HEK293T (cell line): Measurements from ENCODE around the gene ANO6.

ENCODE experiments used
- ARNT ChIP-seq: fragments of 450-650 bp; IDR thresholded peaks from 2 replicates; pipeline ENCODE4 v1.6.1; 2017; ENCODE audit warnings: mild to moderate bottlenecking
- BHLHE40 ChIP-seq: fragments of 450-650 bp; IDR thresholded peaks from 2 replicates; pipeline ENCODE4 v1.6.1; 2016; ENCODE audit warnings: mild to moderate bottlenecking, moderate library complexity, borderline replicate concordance
- ELF4 ChIP-seq: fragments of 450-650 bp; IDR thresholded peaks from 2 replicates; pipeline ENCODE4 v1.6.1; 2017; ENCODE audit warnings: antibody characterized with exemption
- FOXA1 ChIP-seq: fragments of 450-650 bp; IDR thresholded peaks from 2 replicates; pipeline ENCODE4 v1.6.1; 2016; ENCODE audit warnings: mild to moderate bottlenecking
- FOXM1 ChIP-seq: fragments of 450-650 bp; IDR thresholded peaks from 2 replicates; pipeline ENCODE4 v1.6.1; 2017; ENCODE audit warnings: mild to moderate bottlenecking, borderline replicate concordance
- L3MBTL2 ChIP-seq: fragments of 450-650 bp; conservative IDR thresholded peaks from 2 replicates; pipeline ENCODE4 v1.6.1; 2016; ENCODE audit warnings: mild to moderate bottlenecking
- LEF1 ChIP-seq: fragments of 450-650 bp; IDR thresholded peaks from 2 replicates; pipeline ENCODE4 v1.6.1; 2017; ENCODE audit warnings: mild to moderate bottlenecking, borderline replicate concordance
- PKNOX1 ChIP-seq: fragments of 450-650 bp; IDR thresholded peaks from 2 replicates; pipeline ENCODE4 v1.6.1; 2016
- SP1 ChIP-seq: fragments of 450-650 bp; IDR thresholded peaks from 2 replicates; pipeline ENCODE4 v1.6.1; 2017
- SUZ12 ChIP-seq: fragments of 450-650 bp; IDR thresholded peaks from 2 replicates; pipeline ENCODE4 v1.6.1; 2016; ENCODE audit warnings: mild to moderate bottlenecking
- TARDBP ChIP-seq: fragments of 450-650 bp; IDR thresholded peaks from 2 replicates; pipeline ENCODE4 v1.6.1; 2016
- ZNF384 ChIP-seq: fragments of 450-650 bp; IDR thresholded peaks from 2 replicates; pipeline ENCODE4 v1.6.1; 2016

GRCh38 chr12:45204757-45205156, 11.1 kb upstream of the ANO6 start:
- TF ChIP-seq TARDBP (no peak), ELF4 (no peak), ARNT (no peak), BHLHE40 (no peak), SUZ12 (no peak), ZNF384 (no peak), FOXA1 (no peak), SP1 (no peak), LEF1 (no peak), PKNOX1 (no peak), L3MBTL2 (no peak), FOXM1 (no peak)
